Amygdala (tissue), 56 donors: ENCODE results near the gene KPTN.

Experiments used
- DNase-seq, 56 donors: peaks; one replicate each; lab custom pipeline; 2025; lab: John Stamatoyannopoulos, UW

Gene KPTN

GRCh38 chr19:47471381-47471732, 12.7 kb downstream of the KPTN start:
- no peak for DNase-seq

- DNase-seq = no peak
These were observed 13.4 kb downstream of the KPTN start for GRCh38 chr19:47470447-47471195.

GRCh38 chr19:47469719-47470118, 14.3 kb downstream of the KPTN start:
- DNase-seq = peak in 1 of 56 donors; percentile 7

- DNase-seq = no peak
These were observed 14.7 kb downstream of the KPTN start for GRCh38 chr19:47469363-47469700.

- DNase-seq = no peak
These were observed 16.1 kb downstream of the KPTN start for GRCh38 chr19:47467914-47468313.

GRCh38 chr19:47465957-47466356, 18.1 kb downstream of the KPTN start:
- DNase-seq = no peak

- DNase-seq = no peak
These were observed 19.2 kb downstream of the KPTN start for GRCh38 chr19:47464675-47465419.

- DNase-seq = no peak
These were observed 22.1 kb downstream of the KPTN start for GRCh38 chr19:47461876-47462275.

- no peak for DNase-seq
These were observed 24.5 kb downstream of the KPTN start for GRCh38 chr19:47459477-47459876.

- DNase-seq = no peak
These were observed 25.3 kb downstream of the KPTN start for GRCh38 chr19:47458672-47459071.

GRCh38 chr19:47456721-47457474, 27.1 kb downstream of the KPTN start:
- no peak for DNase-seq

- no peak for DNase-seq
These were observed 33.5 kb downstream of the KPTN start for GRCh38 chr19:47450478-47450877.

GRCh38 chr19:47448360-47448727, 35.7 kb downstream of the KPTN start:
- DNase-seq = no peak

GRCh38 chr19:47447470-47448359, 36.3 kb downstream of the KPTN start:
- DNase-seq = peak in 35 of 56 donors; percentile 8 to 86 (median 43)

- peak in 18 of 56 donors; percentile 8 to 54 (median 32) for DNase-seq
These were observed 37.2 kb downstream of the KPTN start for GRCh38 chr19:47446534-47447469.

GRCh38 chr19:47445937-47446402, 38.0 kb downstream of the KPTN start:
- peak in 24 of 56 donors; percentile 4 to 70 (median 32) for DNase-seq

- DNase-seq = no peak
These were observed 38.5 kb downstream of the KPTN start for GRCh38 chr19:47445527-47445926.

GRCh38 chr19:47444388-47444821, 39.6 kb downstream of the KPTN start:
- no peak for DNase-seq

- peak in 25 of 56 donors; percentile 4 to 67 (median 30) for DNase-seq
These were observed 40.7 kb downstream of the KPTN start for GRCh38 chr19:47443331-47443730.
